IPS-18c (cell line): ENCODE measurements around the gene EPHA1.

ENCODE experiments used
- H3K4me3 ChIP-seq: 2 replicates; pipeline ENCODE4 v1.7.0; 2013; ENCODE audit warnings: low read depth, mild to moderate bottlenecking, low read length, moderate library complexity; ENCODE audit not compliant: insufficient read depth
- H3K9me3 ChIP-seq: one replicate; pipeline ENCODE4 v1.6.1; 2013; ENCODE audit warnings: mild to moderate bottlenecking, low read length, moderate library complexity; ENCODE audit not compliant: control insufficient read depth, insufficient read depth

Gene EPHA1

GRCh38 chr7:143369678-143370651 is 38.7 kb downstream of the EPHA1 start:
- no peaks in the 10 kb centered on the region for H3K9me3 ChIP-seq
- no peak overlapping the region for H3K4me3 ChIP-seq

GRCh38 chr7:143368387-143368786 is 40.3 kb downstream of the EPHA1 start:
- Histone ChIP-seq H3K9me3 (no peaks in the 10 kb centered on the region), H3K4me3 (no peak overlapping the region)

- no peaks in the 10 kb centered on the region for H3K9me3 ChIP-seq
- H3K4me3 ChIP-seq, result no peak overlapping the region
These were observed 40.7 kb downstream of the EPHA1 start for GRCh38 chr7:143367972-143368371.

GRCh38 chr7:143363016-143363937 is 45.4 kb downstream of the EPHA1 start:
- Histone ChIP-seq H3K9me3 (no peaks in the 10 kb centered on the region), H3K4me3 (peak overlapping the region; percentile 62)

- Histone ChIP-seq H3K4me3 (peak within 1 kb of the TSS; percentile 78), H3K9me3 (no peaks in the 10 kb centered on the region)
These were observed 46.3 kb downstream of the EPHA1 start, which contains the start of gene FAM131B for GRCh38 chr7:143362131-143363015. TSS of gene FAM131B (minus strand) at chr7:143362713. CDS start at chr7:143362603, 110 bp downstream.

GRCh38 chr7:143361552-143362130 is 47.0 kb downstream of the EPHA1 start:
- Histone ChIP-seq H3K4me3 (peak overlapping the region; percentile 78), H3K9me3 (no peaks in the 10 kb centered on the region)

- Histone ChIP-seq H3K4me3 (peak overlapping the region; percentile 78), H3K9me3 (no peaks in the 10 kb centered on the region)
These were observed 47.7 kb downstream of the EPHA1 start for GRCh38 chr7:143360788-143361551.

GRCh38 chr7:143359771-143360353 is 48.8 kb downstream of the EPHA1 start:
- H3K9me3 ChIP-seq, result no peaks in the 10 kb centered on the region
- H3K4me3 ChIP-seq, result no peak overlapping the region

GRCh38 chr7:143358626-143359025 is 50.0 kb downstream of the EPHA1 start:
- no peaks in the 10 kb centered on the region for H3K9me3 ChIP-seq

GRCh38 chr7:143356414-143357050 is 52.1 kb downstream of the EPHA1 start:
- Histone ChIP-seq H3K9me3 (no peaks in the 10 kb centered on the region), H3K4me3 (no peak overlapping the region)

More at GRCh38 chr7:143358626-143359025, 50.0 kb downstream of the EPHA1 start:
- H3K4me3 ChIP-seq, result no peak overlapping the region

GRCh38 chr7:143355450-143356385 is 52.9 kb downstream of the EPHA1 start:
- Histone ChIP-seq H3K9me3 (no peaks in the 10 kb centered on the region), H3K4me3 (no peak overlapping the region)

GRCh38 chr7:143354965-143355364 is 53.7 kb downstream of the EPHA1 start:
- no peak overlapping the region for H3K4me3 ChIP-seq

GRCh38 chr7:143354376-143354775 is 54.3 kb downstream of the EPHA1 start:
- H3K4me3 ChIP-seq, result no peak overlapping the region

More at GRCh38 chr7:143354965-143355364, 53.7 kb downstream of the EPHA1 start:
- no peaks in the 10 kb centered on the region for H3K9me3 ChIP-seq

GRCh38 chr7:143352531-143353002 is 56.1 kb downstream of the EPHA1 start:
- Histone ChIP-seq H3K4me3 (no peak overlapping the region), H3K9me3 (no peaks in the 10 kb centered on the region)

More at GRCh38 chr7:143354376-143354775, 54.3 kb downstream of the EPHA1 start:
- H3K9me3 ChIP-seq, result no peaks in the 10 kb centered on the region
